DND-41 (cell line): ENCODE results near the gene P2RY11.

Source experiments
- ATAC-seq: fragments of 200-7000 bp; cut with Tn5 transposase; 3 replicates; pipeline ENCODE4 v1.9.1; 2021; ENCODE audit warnings: low read depth; ENCODE audit not compliant: insufficient read depth
- DNase-seq: peaks from one replicate; pipeline ENCODE4 v3.0.0-alpha.2; 2020
- H2AFZ ChIP-seq: 2 replicates; pipeline ENCODE4 v1.6.0; 2012; ENCODE audit warnings: low read depth, low read length
- H3K27ac ChIP-seq: 2 replicates; pipeline ENCODE4 v1.5.1; 2012; ENCODE audit warnings: low read length, inconsistent platforms
- H3K27me3 ChIP-seq: fragments of 200-600 bp; sonication (generic); 2 replicates; pipeline ENCODE4 v1.6.0; 2012; ENCODE audit warnings: low read length, mild to moderate bottlenecking, inconsistent platforms; ENCODE audit not compliant: insufficient read depth, poor library complexity
- H3K36me3 ChIP-seq: 2 replicates; pipeline ENCODE4 v1.5.1; 2012; ENCODE audit warnings: low read length, inconsistent platforms; ENCODE audit not compliant: insufficient read depth
- H3K4me1 ChIP-seq: 2 replicates; pipeline ENCODE4 v1.5.1; 2012; ENCODE audit warnings: mild to moderate bottlenecking, low read length; ENCODE audit not compliant: insufficient read depth
- H3K4me2 ChIP-seq: 2 replicates; pipeline ENCODE4 v1.6.0; 2012; ENCODE audit warnings: mild to moderate bottlenecking, moderate library complexity, low read length, inconsistent platforms; ENCODE audit not compliant: insufficient read depth
- H3K4me3 ChIP-seq, 2 experiments: fragments of 200-600 bp in 1 of 2; shearing (Covaris generic) in 1 of 2; 2 replicates each; pipeline ENCODE4 v1.5.1; 2012 to 2016; ENCODE audit warnings: inconsistent platforms in 2 of 2, low read length in 2 of 2, mild to moderate bottlenecking in 2 of 2, low read depth in 1 of 2, moderate library complexity in 1 of 2
- H3K79me2 ChIP-seq: 2 replicates; pipeline ENCODE4 v1.6.0; 2012; ENCODE audit warnings: low read length, inconsistent platforms; ENCODE audit not compliant: insufficient read depth
- H3K9ac ChIP-seq: 2 replicates; pipeline ENCODE4 v1.6.0; 2012; ENCODE audit warnings: low read depth, mild to moderate bottlenecking, inconsistent platforms, low read length, moderate library complexity
- H3K9me3 ChIP-seq: 2 replicates; pipeline ENCODE4 v1.5.1; 2012; ENCODE audit warnings: low read length, moderate library complexity, mild to moderate bottlenecking, inconsistent platforms; ENCODE audit not compliant: insufficient read depth, severe bottlenecking
- H4K20me1 ChIP-seq: 2 replicates; pipeline ENCODE4 v1.6.0; 2012; ENCODE audit warnings: low read length; ENCODE audit not compliant: insufficient read depth
- CTCF ChIP-seq: IDR thresholded peaks from 2 replicates; pipeline ENCODE4 v1.5.1; 2012; ENCODE audit warnings: borderline replicate concordance, low read length, moderate library complexity, mild to moderate bottlenecking; ENCODE audit not compliant: poor library complexity, severe bottlenecking; ENCODE audit errors: extremely low read depth
- EZH2 ChIP-seq: IDR thresholded peaks from 3 replicates; pipeline ENCODE4 v1.6.1; 2012; ENCODE audit warnings: borderline replicate concordance, low read depth, mild to moderate bottlenecking, moderate library complexity, low read length, inconsistent platforms; ENCODE audit not compliant: severe bottlenecking

Gene P2RY11

GRCh38 chr19:10106100-10106936, 5.2 kb upstream of the P2RY11 start, which contains the start of gene PPAN:
Gene PPAN (plus strand): TSS chr19:10106362. CDS start chr19:10106395, 33 bp downstream.
- peak; percentile 97 for ATAC-seq
- Histone ChIP-seq H2AFZ (peak within 1 kb of the TSS; percentile 83), H3K4me1 (peaks cover 24% of the 10 kb centered on the region)

GRCh38 chr19:10107254-10107653, 4.2 kb upstream of the P2RY11 start:
- no peak for ATAC-seq
- Histone ChIP-seq H3K36me3 (peaks cover 51% of the 10 kb centered on the region), H3K4me2 (peak overlapping the region; percentile 69), H3K4me1 (peaks cover 24% of the 10 kb centered on the region), H3K9me3 (no peaks in the 10 kb centered on the region), H3K27me3 (no peaks in the 10 kb centered on the region), H3K27ac (peak overlapping the region; percentile 85), H2AFZ (no peak overlapping the region), H3K79me2 (peaks cover 37% of the 10 kb centered on the region), H4K20me1 (peaks cover 46% of the 10 kb centered on the region), H3K4me3 (peak overlapping the region; percentile 89 to 92; a peak in 3 of 4 replicates), H3K9ac (peak overlapping the region; percentile 86)
- no peak for DNase-seq
- TF ChIP-seq EZH2 (no peak), CTCF (no peak)

More at GRCh38 chr19:10106100-10106936, 5.2 kb upstream of the P2RY11 start, which contains the start of gene PPAN:
- Histone ChIP-seq H4K20me1 (peaks cover 38% of the 10 kb centered on the region), H3K4me2 (peak within 1 kb of the TSS; percentile 69), H3K4me3 (peak within 1 kb of the TSS; percentile 89 to 92; a peak in 3 of 4 replicates), H3K79me2 (peaks cover 37% of the 10 kb centered on the region), H3K27me3 (no peaks in the 10 kb centered on the region), H3K9ac (peak within 1 kb of the TSS; percentile 86), H3K9me3 (no peaks in the 10 kb centered on the region), H3K27ac (peak within 1 kb of the TSS; percentile 85), H3K36me3 (peaks cover 47% of the 10 kb centered on the region)
- no peak for TF ChIP-seq EZH2
- no peak for TF ChIP-seq CTCF
- peak; percentile 98 for DNase-seq

- H4K20me1 ChIP-seq: peaks cover 52% of the 10 kb centered on the region
- peaks cover 37% of the 10 kb centered on the region for H3K79me2 ChIP-seq
- H3K9me3 ChIP-seq: no peaks in the 10 kb centered on the region
- TF ChIP-seq EZH2: no peak
- no peak for TF ChIP-seq CTCF
- peak overlapping the region; percentile 69 for H3K4me2 ChIP-seq
- peaks cover 24% of the 10 kb centered on the region for H3K4me1 ChIP-seq
- no peaks in the 10 kb centered on the region for H3K27me3 ChIP-seq
- peak overlapping the region in 1 of 2 experiments; percentile 92; a peak in 3 of 4 replicates for H3K4me3 ChIP-seq
- no peak overlapping the region for H3K27ac ChIP-seq
- DNase-seq (no peak), ATAC-seq (no peak)
- peak overlapping the region; percentile 86 for H3K9ac ChIP-seq
- no peak overlapping the region for H2AFZ ChIP-seq
- peaks cover 51% of the 10 kb centered on the region for H3K36me3 ChIP-seq
Observed at GRCh38 chr19:10107817-10108367, 3.6 kb upstream of the P2RY11 start.
